ENCODE results near the gene FAM107B.
A peak's percentile ranks its signal among the peaks of the same experiment; 100 is the strongest.

FAM107B gene

GRCh38 chr10:14604181-14605142, 170.2 kb downstream of the FAM107B start:
- peak overlapping the region; percentile 80 for H3K4me3 ChIP-seq (ENCODE audit: low read depth, low read length)
- TF ChIP-seq CTCF (IDR thresholded peaks at IDR 0.05; ENCODE audit: low read depth, low read length): no peak

GRCh38 chr10:14603534-14604102, 171.1 kb downstream of the FAM107B start:
- TF ChIP-seq CTCF (IDR thresholded peaks at IDR 0.05; ENCODE audit: low read depth, low read length): no peak
- peak overlapping the region; percentile 80 for H3K4me3 ChIP-seq (ENCODE audit: low read depth, low read length)

- TF ChIP-seq CTCF (IDR thresholded peaks at IDR 0.05; ENCODE audit: low read depth, low read length): no peak
- H3K4me3 ChIP-seq (ENCODE audit: low read depth, low read length): peak overlapping the region; percentile 80
Measured at GRCh38 chr10:14602807-14603533, 171.7 kb downstream of the FAM107B start.

- H3K4me3 ChIP-seq (ENCODE audit: low read depth, low read length): peak overlapping the region; percentile 80
Measured at GRCh38 chr10:14601872-14602725, 172.6 kb downstream of the FAM107B start.

GRCh38 chr10:14601326-14601725, 173.4 kb downstream of the FAM107B start:
- TF ChIP-seq CTCF (IDR thresholded peaks at IDR 0.05; ENCODE audit: low read depth, low read length): no peak
- H3K4me3 ChIP-seq (ENCODE audit: low read depth, low read length): peak overlapping the region; percentile 80

More at GRCh38 chr10:14601872-14602725, 172.6 kb downstream of the FAM107B start:
- no peak for TF ChIP-seq CTCF (IDR thresholded peaks at IDR 0.05; ENCODE audit: low read depth, low read length)

GRCh38 chr10:14600065-14600464, 174.6 kb downstream of the FAM107B start:
- no peak overlapping the region for H3K4me3 ChIP-seq (ENCODE audit: low read depth, low read length)
- no peak for TF ChIP-seq CTCF (IDR thresholded peaks at IDR 0.05; ENCODE audit: low read depth, low read length)

Data from WI38 (cell line).